ENCODE results near the gene TENM4. TPM values are rescaled to one million over a fixed set of nuclear protein-coding genes. Genes with fewer than 3 reads are reported as not detected.

TENM4 gene
- total RNA-seq, 1 donor from 2014 or later, result 11.9 TPM

GRCh38 chr11:79484872-79485271, 44.0 kb upstream of the TENM4 start:
- intact Hi-C loops (cut with DNase I), result no loop called here
- H3K36me3 ChIP-seq, result no peaks in the 10 kb centered on the region
- no peak overlapping the region for H3K27ac ChIP-seq
- no peak for DNase-seq (ENCODE audit: low spot score in 2 of 2)
- H3K4me3 ChIP-seq, result no peak overlapping the region
- TF ChIP-seq CTCF (IDR thresholded peaks at IDR 0.05), result no peak
- no peaks in the 10 kb centered on the region for H3K27me3 ChIP-seq
- H3K4me1 ChIP-seq, result no peaks in the 10 kb centered on the region
- H3K9me3 ChIP-seq, result no peaks in the 10 kb centered on the region

GRCh38 chr11:79482800-79483199, 42.0 kb upstream of the TENM4 start:
- no peak for DNase-seq (ENCODE audit: low spot score in 2 of 2)
- Histone ChIP-seq H3K9me3 (no peaks in the 10 kb centered on the region), H3K36me3 (no peaks in the 10 kb centered on the region), H3K27ac (no peak overlapping the region), H3K27me3 (no peaks in the 10 kb centered on the region), H3K4me1 (no peaks in the 10 kb centered on the region), H3K4me3 (no peak overlapping the region)
- no peak for TF ChIP-seq CTCF (IDR thresholded peaks at IDR 0.05)
- intact Hi-C loops (cut with DNase I), result no loop called here

GRCh38 chr11:79481795-79482194, 41.0 kb upstream of the TENM4 start:
- intact Hi-C loops (cut with DNase I), result no loop called here
- Histone ChIP-seq H3K27me3 (no peaks in the 10 kb centered on the region), H3K4me3 (no peak overlapping the region), H3K27ac (no peak overlapping the region), H3K36me3 (no peaks in the 10 kb centered on the region), H3K4me1 (no peaks in the 10 kb centered on the region), H3K9me3 (no peaks in the 10 kb centered on the region)
- DNase-seq (ENCODE audit: low spot score in 2 of 2), result no peak
- no peak for TF ChIP-seq CTCF (IDR thresholded peaks at IDR 0.05)

- no peak overlapping the region for H3K27ac ChIP-seq
- H3K4me1 ChIP-seq, result no peaks in the 10 kb centered on the region
- H3K9me3 ChIP-seq, result no peaks in the 10 kb centered on the region
- intact Hi-C loops (cut with DNase I), result no loop called here
- H3K4me3 ChIP-seq, result no peak overlapping the region
- no peaks in the 10 kb centered on the region for H3K36me3 ChIP-seq
- no peak for DNase-seq (ENCODE audit: low spot score in 2 of 2)
- no peaks in the 10 kb centered on the region for H3K27me3 ChIP-seq
- no peak for TF ChIP-seq CTCF (IDR thresholded peaks at IDR 0.05)
These were observed 40.0 kb upstream of the TENM4 start for GRCh38 chr11:79480864-79481263.

- no peak for TF ChIP-seq CTCF (IDR thresholded peaks at IDR 0.05)
- intact Hi-C loops (cut with DNase I), result no loop called here
- H3K27me3 ChIP-seq, result no peaks in the 10 kb centered on the region
- no peaks in the 10 kb centered on the region for H3K4me1 ChIP-seq
- H3K9me3 ChIP-seq, result no peaks in the 10 kb centered on the region
- DNase-seq (ENCODE audit: low spot score in 2 of 2), result no peak
- H3K4me3 ChIP-seq, result no peak overlapping the region
- no peaks in the 10 kb centered on the region for H3K36me3 ChIP-seq
- H3K27ac ChIP-seq, result no peak overlapping the region
These were observed 32.1 kb upstream of the TENM4 start for GRCh38 chr11:79472819-79473529.
